ENCODE data around the gene CCDC90B.

DNA sequence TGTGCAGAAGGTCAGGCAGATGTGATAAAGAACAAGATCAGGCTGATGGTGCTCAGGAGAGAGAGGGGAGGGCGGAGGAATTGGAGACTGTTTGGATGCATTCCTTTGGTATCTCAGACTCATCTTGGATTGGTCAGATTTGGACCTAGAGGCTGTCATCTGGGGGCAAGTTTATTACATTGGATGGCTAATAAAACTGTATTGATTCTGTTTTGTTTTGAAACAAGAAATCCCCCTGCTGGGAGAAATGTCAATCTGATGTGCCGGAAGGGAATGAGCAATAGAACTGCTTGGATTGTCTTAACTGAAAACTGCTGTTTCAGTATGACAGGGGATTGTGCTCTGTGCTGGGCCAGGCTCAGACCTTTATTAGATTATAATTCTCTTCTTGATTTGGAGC lies 25.5 kb upstream of the CCDC90B start:
- no peak for TF ChIP-seq EZH2 (IDR thresholded peaks at IDR 0.05; ENCODE audit: borderline replicate concordance, insufficient read depth, low read depth, low read length, poor library complexity, severe bottlenecking)
- TF ChIP-seq, protein P1, sequence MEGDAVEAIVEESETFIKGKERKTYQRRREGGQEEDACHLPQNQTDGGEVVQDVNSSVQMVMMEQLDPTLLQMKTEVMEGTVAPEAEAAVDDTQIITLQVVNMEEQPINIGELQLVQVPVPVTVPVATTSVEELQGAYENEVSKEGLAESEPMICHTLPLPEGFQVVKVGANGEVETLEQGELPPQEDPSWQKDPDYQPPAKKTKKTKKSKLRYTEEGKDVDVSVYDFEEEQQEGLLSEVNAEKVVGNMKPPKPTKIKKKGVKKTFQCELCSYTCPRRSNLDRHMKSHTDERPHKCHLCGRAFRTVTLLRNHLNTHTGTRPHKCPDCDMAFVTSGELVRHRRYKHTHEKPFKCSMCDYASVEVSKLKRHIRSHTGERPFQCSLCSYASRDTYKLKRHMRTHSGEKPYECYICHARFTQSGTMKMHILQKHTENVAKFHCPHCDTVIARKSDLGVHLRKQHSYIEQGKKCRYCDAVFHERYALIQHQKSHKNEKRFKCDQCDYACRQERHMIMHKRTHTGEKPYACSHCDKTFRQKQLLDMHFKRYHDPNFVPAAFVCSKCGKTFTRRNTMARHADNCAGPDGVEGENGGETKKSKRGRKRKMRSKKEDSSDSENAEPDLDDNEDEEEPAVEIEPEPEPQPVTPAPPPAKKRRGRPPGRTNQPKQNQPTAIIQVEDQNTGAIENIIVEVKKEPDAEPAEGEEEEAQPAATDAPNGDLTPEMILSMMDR (IDR thresholded peaks at IDR 0.05) = no peak
